ENCODE data around the gene POGK.
A peak's percentile ranks its signal among the peaks of the same experiment; 100 is the strongest.

POGK gene

GRCh38 chr1:166903232-166903631 is 64.0 kb downstream of the POGK start:
- no peak for DNase-seq
- no peak for ATAC-seq

- ATAC-seq = no peak
- no peak for DNase-seq
Measured at GRCh38 chr1:166905136-166905535, 65.9 kb downstream of the POGK start.

GRCh38 chr1:166905900-166906299 is 66.6 kb downstream of the POGK start:
- ATAC-seq (peak; percentile 60), DNase-seq (no peak)
